Measurements from ENCODE around the gene LPIN2.

LPIN2 gene

DNA sequence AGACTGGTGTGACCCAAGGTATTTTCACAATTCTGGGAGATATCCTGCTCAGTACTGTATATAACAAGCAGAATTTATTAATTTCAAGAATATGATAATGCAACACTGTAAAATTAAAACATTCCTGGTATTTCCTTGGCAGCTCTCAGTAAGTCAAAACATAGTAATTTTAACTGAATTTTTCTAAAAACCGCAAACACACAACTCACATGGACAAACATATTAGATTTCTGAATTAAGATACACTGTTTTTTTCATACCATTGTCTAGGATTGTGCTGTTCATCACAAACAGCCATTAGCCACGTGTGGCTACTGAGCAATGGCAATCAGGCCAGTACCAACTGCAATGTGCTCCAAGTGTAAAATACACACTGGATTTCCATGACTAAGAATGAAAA, 29.6 kb downstream of the LPIN2 start:
- no peak overlapping the region for H3K4me3 ChIP-seq (ENCODE audit: low read length)

GRCh38 chr18:2982452-2983269, 30.3 kb downstream of the LPIN2 start:
- peaks cover 9% of the 10 kb centered on the region for H3F3A ChIP-seq (ENCODE audit: control insufficient read depth, insufficient read depth)
- TF ChIP-seq EZH2phosphoT487 (IDR thresholded peaks at IDR 0.05; ENCODE audit: borderline replicate concordance, low read length) (no peak), CTCF (IDR thresholded peaks at IDR 0.05; ENCODE audit: low read depth, low read length, poor library complexity, severe bottlenecking) (no peak)
- peaks cover 7% of the 10 kb centered on the region; the same call in 1 of the 2 replicates for H4K20me1 ChIP-seq (ENCODE audit: control insufficient read depth, insufficient read depth, low read depth, low read length)
- no peak overlapping the region for H3K27ac ChIP-seq (ENCODE audit: low read depth, low read length)
- no peak overlapping the region for H3K4me3 ChIP-seq (ENCODE audit: low read length)
- H3K9me2 ChIP-seq (replicated peaks; ENCODE audit: control insufficient read depth, low read length), result no peaks in the 10 kb centered on the region
- peaks cover 45% of the 10 kb centered on the region for H3K4me1 ChIP-seq (ENCODE audit: control insufficient read depth, low read length)
- H3K79me2 ChIP-seq (ENCODE audit: control insufficient read depth, low read length), result peaks cover 43% of the 10 kb centered on the region
- no peak overlapping the region for H3K4me2 ChIP-seq (ENCODE audit: low read length)
- no peaks in the 10 kb centered on the region for H3K9me3 ChIP-seq (ENCODE audit: control insufficient read depth, insufficient read depth, low read length)
- H3K36me3 ChIP-seq (ENCODE audit: control insufficient read depth, low read length), result no peaks in the 10 kb centered on the region
- no peaks in the 10 kb centered on the region for H3K27me3 ChIP-seq (ENCODE audit: control insufficient read depth, low read length)

More for the DNA sequence above, 29.6 kb downstream of the LPIN2 start:
- Histone ChIP-seq H3K9me3 (ENCODE audit: control insufficient read depth, insufficient read depth, low read length) (no peaks in the 10 kb centered on the region), H3K79me2 (ENCODE audit: control insufficient read depth, low read length) (peaks cover 41% of the 10 kb centered on the region), H4K20me1 (ENCODE audit: control insufficient read depth, insufficient read depth, low read depth, low read length) (peaks cover 7% of the 10 kb centered on the region; the same call in 1 of the 2 replicates), H3K4me1 (ENCODE audit: control insufficient read depth, low read length) (peaks cover 44% of the 10 kb centered on the region), H3K27me3 (ENCODE audit: control insufficient read depth, low read length) (no peaks in the 10 kb centered on the region), H3K36me3 (ENCODE audit: control insufficient read depth, low read length) (no peaks in the 10 kb centered on the region), H3K27ac (ENCODE audit: low read depth, low read length) (no peak overlapping the region), H3F3A (ENCODE audit: control insufficient read depth, insufficient read depth) (peaks cover 9% of the 10 kb centered on the region), H3K9me2 (replicated peaks; ENCODE audit: control insufficient read depth, low read length) (no peaks in the 10 kb centered on the region), H3K4me2 (ENCODE audit: low read length) (no peak overlapping the region)
- TF ChIP-seq CTCF (IDR thresholded peaks at IDR 0.05; ENCODE audit: low read depth, low read length, poor library complexity, severe bottlenecking), result no peak
- TF ChIP-seq EZH2phosphoT487 (IDR thresholded peaks at IDR 0.05; ENCODE audit: borderline replicate concordance, low read length), result no peak

DNA sequence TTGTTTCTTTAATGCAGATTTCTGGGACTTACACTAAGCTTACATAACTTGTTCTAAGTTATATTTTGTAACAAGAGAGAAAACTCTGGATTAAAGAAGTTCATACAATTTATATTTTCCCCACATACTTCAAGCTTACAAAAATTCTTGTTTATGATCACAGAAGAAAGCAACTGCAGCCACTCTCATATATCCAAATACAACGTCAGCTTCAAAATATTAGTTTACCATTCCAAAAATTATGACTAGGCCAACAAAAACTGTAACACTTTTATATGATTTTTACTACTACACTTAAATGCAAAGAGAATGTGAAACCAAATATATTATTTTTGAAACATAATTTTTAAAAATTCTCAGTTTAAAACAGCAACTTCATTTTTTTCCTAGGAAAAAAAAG, 30.9 kb downstream of the LPIN2 start:
- no peaks in the 10 kb centered on the region for H3K9me2 ChIP-seq (replicated peaks; ENCODE audit: control insufficient read depth, low read length)
- H3F3A ChIP-seq (ENCODE audit: control insufficient read depth, insufficient read depth), result peaks cover 9% of the 10 kb centered on the region
- H3K4me3 ChIP-seq (ENCODE audit: low read length), result no peak overlapping the region
- no peaks in the 10 kb centered on the region for H3K9me3 ChIP-seq (ENCODE audit: control insufficient read depth, insufficient read depth, low read length)
- H3K79me2 ChIP-seq (ENCODE audit: control insufficient read depth, low read length), result peaks cover 47% of the 10 kb centered on the region
- H4K20me1 ChIP-seq (ENCODE audit: control insufficient read depth, insufficient read depth, low read depth, low read length), result peaks cover 7% of the 10 kb centered on the region; the same call in 1 of the 2 replicates
- no peak for TF ChIP-seq CTCF (IDR thresholded peaks at IDR 0.05; ENCODE audit: low read depth, low read length, poor library complexity, severe bottlenecking)
- TF ChIP-seq EZH2phosphoT487 (IDR thresholded peaks at IDR 0.05; ENCODE audit: borderline replicate concordance, low read length), result no peak
- H3K4me2 ChIP-seq (ENCODE audit: low read length), result no peak overlapping the region
- peaks cover 45% of the 10 kb centered on the region for H3K4me1 ChIP-seq (ENCODE audit: control insufficient read depth, low read length)
- H3K27me3 ChIP-seq (ENCODE audit: control insufficient read depth, low read length), result no peaks in the 10 kb centered on the region
- H3K36me3 ChIP-seq (ENCODE audit: control insufficient read depth, low read length), result no peaks in the 10 kb centered on the region
- H3K27ac ChIP-seq (ENCODE audit: low read depth, low read length), result no peak overlapping the region

Measured in DOHH2 (cell line).